Naive B cell (primary cell): Measurements from ENCODE around the gene VGLL3. TPM values are rescaled to one million over a fixed set of nuclear protein-coding genes. Genes with fewer than 3 reads are reported as not detected.
"Not testable (repeated sequence)": the region's sequence is repeated elsewhere in the genome, so short reads cannot be mapped to it uniquely, and the experiment has no call there.

Experiments
- ATAC-seq, 2 donors: fragments of 150-1000 bp; cut with Tn5 transposase; 2 replicates each; pipeline ENCODE4 v1.10.0; 2021; ENCODE audit warnings: low read depth in 2 of 2, mild to moderate bottlenecking in 2 of 2, moderate library complexity in 2 of 2
- DNase-seq: peaks from one replicate; pipeline ENCODE4 v3.0.0; 2022
- H3K27ac Mint-ChIP-seq, 6 donors: one replicate each; pipeline ENCODE4 v1.8.0; 2020 to 2022; ENCODE audit warnings: mild to moderate bottlenecking in 6 of 6, mixed read lengths in 6 of 6, moderate library complexity in 5 of 6, inconsistent platforms in 2 of 6
- H3K27me3 Mint-ChIP-seq, 3 donors: one replicate each; pipeline ENCODE4 v1.8.0; 2021 to 2022; ENCODE audit warnings: mixed read lengths in 3 of 3, mild to moderate bottlenecking in 1 of 3
- H3K36me3 Mint-ChIP-seq, 2 donors: one replicate each; pipeline ENCODE4 v1.8.0; 2020 to 2022; ENCODE audit warnings: mixed read lengths in 2 of 2, inconsistent platforms in 1 of 2, mild to moderate bottlenecking in 1 of 2
- H3K4me1 Mint-ChIP-seq, 3 donors: one replicate each; pipeline ENCODE4 v1.8.0; 2020 to 2022; ENCODE audit warnings: mixed read lengths in 3 of 3, inconsistent platforms in 1 of 3, mild to moderate bottlenecking in 1 of 3, moderate library complexity in 1 of 3
- H3K4me3 Mint-ChIP-seq, 8 donors: one replicate each; pipeline ENCODE4 v1.8.0; 2020 to 2022; ENCODE audit warnings: mild to moderate bottlenecking in 8 of 8, mixed read lengths in 8 of 8, moderate library complexity in 8 of 8, inconsistent platforms in 2 of 8
- H3K9me3 Mint-ChIP-seq, 7 donors: one replicate each; pipeline ENCODE4 v1.8.0; 2020 to 2022; ENCODE audit warnings: mixed read lengths in 7 of 7, mild to moderate bottlenecking in 5 of 7, inconsistent platforms in 2 of 7, moderate library complexity in 1 of 7
- polyA plus RNA-seq, 6 donors: library from polyadenylated mRNA; unstranded; fragments of 300-500 nt; fragmentation: Illumina TruSeq; gene quantifications; one replicate each; pipeline ENCODE4 v1.2.3, GENCODE V29; 2021; ENCODE audit warnings: low read depth in 6 of 6

VGLL3 gene
- polyA plus RNA-seq, 6 donors from 2014 or later: not detected

DNA sequence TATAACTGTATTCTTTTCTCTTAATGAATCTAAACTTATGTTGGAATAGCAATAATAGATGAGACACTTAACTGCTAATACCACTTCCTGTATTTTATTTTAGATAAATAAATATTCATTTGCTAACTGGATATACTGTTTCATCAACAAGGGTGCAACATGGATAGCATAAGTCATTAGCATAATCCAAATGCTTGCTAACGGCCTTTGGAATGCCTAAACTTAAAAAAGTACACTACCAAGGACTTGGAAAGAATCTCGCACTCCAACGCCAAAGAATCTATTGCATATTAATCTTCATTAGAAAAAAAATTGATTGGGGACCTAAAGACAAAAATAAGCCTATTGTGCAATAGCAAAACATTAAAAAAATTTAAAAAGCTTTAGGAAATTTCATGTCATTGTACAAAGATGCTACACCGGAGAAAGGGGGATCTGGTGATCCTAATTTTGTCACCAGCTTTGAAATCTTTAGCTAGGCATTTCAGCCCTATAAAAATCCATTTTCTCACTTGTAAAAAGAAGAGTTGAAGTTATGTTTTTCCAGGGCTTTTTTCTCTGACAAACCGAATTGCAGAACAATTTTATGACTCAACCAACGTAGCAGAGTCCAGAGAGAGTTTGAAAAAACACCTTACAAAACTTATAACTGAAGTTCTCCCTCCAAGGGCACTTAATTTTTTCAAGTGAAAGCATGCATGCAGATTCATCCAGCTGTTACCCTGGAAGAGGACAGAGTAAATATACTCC is 4.1 kb downstream of the VGLL3 start:
- Mint-ChIP-seq H3K9me3 (peaks cover 0 to 3% (median 0%) of the 10 kb centered on the region in 7 donors), H3K36me3 (peaks cover 0 to 4% of the 10 kb centered on the region in 2 donors), H3K4me3 (no peak overlapping the region), H3K4me1 (peaks cover 0 to 10% (median 0%) of the 10 kb centered on the region in 3 donors), H3K27me3 (peaks cover 12 to 26% (median 20%) of the 10 kb centered on the region in 3 donors), H3K27ac (no peak overlapping the region)
- ATAC-seq: no peak
- no peak for DNase-seq

DNA sequence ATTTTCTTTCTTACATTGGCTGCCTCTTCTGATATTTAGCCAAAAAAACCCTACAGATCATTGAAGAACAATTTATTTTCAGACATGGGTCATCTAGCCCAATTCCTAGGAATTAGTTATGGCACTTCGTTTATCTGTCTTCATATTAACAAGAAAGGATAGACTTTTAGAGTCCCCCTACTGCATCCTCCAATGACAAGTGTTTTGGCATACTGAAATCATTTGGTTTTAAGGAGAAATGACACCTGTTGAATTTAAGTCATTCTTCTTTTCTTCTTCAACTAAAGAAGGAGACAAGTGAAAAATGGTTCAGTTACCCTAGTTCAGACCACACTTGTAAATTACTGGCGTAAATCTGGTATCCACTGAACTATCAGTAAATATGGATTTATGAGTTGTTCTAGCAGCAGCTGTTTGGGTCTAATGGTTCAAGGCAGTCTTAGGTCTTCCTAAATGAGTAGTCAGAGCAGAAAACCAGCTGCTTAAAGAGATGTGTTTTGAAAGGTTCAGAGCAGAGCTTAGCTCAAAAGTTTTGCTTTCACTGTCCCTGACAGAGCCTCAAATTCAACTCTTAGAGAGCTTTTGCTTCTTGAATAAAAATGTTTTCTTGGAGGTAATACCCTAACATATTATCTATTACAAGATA is 5.6 kb downstream of the VGLL3 start:
- peaks cover 0 to 4% of the 10 kb centered on the region in 2 donors for H3K36me3 Mint-ChIP-seq
- no peak overlapping the region for H3K4me3 Mint-ChIP-seq
- peaks cover 12 to 21% (median 20%) of the 10 kb centered on the region in 3 donors for H3K27me3 Mint-ChIP-seq
- peaks cover 0 to 7% (median 0%) of the 10 kb centered on the region in 3 donors for H3K4me1 Mint-ChIP-seq
- H3K27ac Mint-ChIP-seq: no peak overlapping the region
- ATAC-seq: no peak
- DNase-seq: no peak
- H3K9me3 Mint-ChIP-seq: peaks cover 0 to 3% (median 0%) of the 10 kb centered on the region in 7 donors

DNA sequence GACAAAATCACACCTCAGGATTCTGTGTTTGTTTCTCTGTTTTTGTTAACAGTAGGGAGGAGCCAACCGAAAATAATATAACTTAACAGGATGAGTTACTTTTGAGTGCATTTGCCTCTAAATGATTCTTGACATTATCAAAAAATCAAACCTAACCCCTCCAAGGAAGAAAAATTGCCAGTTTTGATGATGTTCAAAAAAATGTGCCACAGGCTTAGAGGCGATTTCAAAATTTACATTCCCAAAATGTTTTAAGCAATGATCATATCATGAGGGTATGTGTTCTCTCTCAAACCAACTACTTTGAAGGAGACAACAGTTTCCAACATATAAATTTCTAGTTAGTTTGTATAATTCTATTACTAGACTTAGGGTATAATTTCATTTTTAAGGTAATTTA is 6.7 kb downstream of the VGLL3 start:
- DNase-seq (no peak), ATAC-seq (no peak)
- no peaks in the 10 kb centered on the region for H3K36me3 Mint-ChIP-seq
- H3K9me3 Mint-ChIP-seq: no peaks in the 10 kb centered on the region
- H3K4me1 Mint-ChIP-seq: no peaks in the 10 kb centered on the region
- H3K27ac Mint-ChIP-seq: no peak overlapping the region
- no peak overlapping the region for H3K4me3 Mint-ChIP-seq
- peaks cover 7 to 11% (median 10%) of the 10 kb centered on the region in 3 donors for H3K27me3 Mint-ChIP-seq

DNA sequence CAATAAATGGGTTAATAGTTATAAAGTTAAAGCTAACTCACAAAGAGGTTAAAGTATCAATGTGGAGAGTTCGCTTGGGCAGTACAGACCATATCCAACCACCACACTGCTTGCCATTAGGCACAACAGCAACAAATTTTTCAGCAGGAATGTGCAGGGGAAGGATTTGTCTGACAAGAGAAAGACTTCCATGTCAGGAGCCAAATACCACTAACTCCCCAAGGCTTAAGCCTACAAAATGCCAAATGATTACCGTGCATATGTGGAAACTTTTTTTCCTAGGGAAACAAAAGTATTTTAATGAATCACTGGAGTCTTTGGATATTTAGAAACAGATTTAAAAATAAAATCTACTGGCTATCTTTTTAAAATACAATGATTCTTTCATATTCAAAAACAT is 8.1 kb downstream of the VGLL3 start:
- no peaks in the 10 kb centered on the region for H3K4me1 Mint-ChIP-seq
- no peak overlapping the region for H3K27ac Mint-ChIP-seq
- no peak for ATAC-seq
- peaks cover 0 to 4% (median 0%) of the 10 kb centered on the region in 7 donors for H3K9me3 Mint-ChIP-seq
- no peak overlapping the region for H3K4me3 Mint-ChIP-seq
- DNase-seq: no peak
- peaks cover 0 to 3% (median under 1%) of the 10 kb centered on the region in 3 donors for H3K27me3 Mint-ChIP-seq
- no peaks in the 10 kb centered on the region for H3K36me3 Mint-ChIP-seq

DNA sequence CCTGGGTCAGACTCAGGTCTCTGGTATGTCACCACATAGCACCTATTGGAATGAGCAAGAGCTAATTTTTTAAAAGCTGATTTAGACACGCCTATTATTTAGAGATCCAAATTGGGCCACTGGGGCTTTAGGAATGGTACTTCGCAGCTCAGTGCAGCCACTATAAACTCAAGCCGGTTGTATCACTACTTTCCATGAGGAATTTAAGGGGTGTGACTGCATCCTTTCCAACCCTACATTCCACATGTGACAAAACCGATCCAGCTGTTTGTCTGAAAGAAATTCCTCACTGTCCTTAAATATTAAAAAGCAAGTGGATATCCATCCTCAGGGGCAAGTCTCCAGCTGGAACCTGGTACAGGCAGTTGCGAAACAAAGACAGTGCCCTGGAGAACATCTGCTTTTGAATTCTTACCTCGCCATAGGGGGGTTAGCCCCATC is 12.8 kb downstream of the VGLL3 start:
- no peak for ATAC-seq

DNA sequence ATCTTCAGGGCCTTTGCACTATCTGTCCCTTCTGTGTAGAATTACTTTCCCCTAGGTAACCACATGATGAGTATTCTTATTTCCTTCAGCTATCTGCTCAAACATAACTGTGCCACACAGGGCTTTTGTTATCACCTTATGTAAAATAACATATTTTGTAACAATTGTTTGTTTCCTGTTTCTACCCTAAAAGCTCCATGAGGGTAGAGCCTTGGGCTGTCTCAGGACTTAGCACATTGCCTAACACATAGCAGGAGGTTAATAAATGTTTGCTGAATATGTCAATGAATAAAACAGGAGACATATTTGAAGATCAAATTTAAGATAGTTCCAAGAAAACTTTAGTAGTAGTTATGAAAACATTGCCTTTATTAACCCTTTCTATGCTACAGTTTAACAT is 14.7 kb downstream of the VGLL3 start:
- Mint-ChIP-seq H3K4me3 (no peak overlapping the region), H3K27me3 (no peaks in the 10 kb centered on the region), H3K36me3 (no peaks in the 10 kb centered on the region), H3K9me3 (peaks cover 0 to 4% (median 0%) of the 10 kb centered on the region in 7 donors), H3K4me1 (no peaks in the 10 kb centered on the region), H3K27ac (no peak overlapping the region)
- no peak for ATAC-seq
- no peak for DNase-seq

More for the DNA sequence above, 12.8 kb downstream of the VGLL3 start:
- Mint-ChIP-seq H3K4me1 (no peaks in the 10 kb centered on the region), H3K27me3 (no peaks in the 10 kb centered on the region), H3K27ac (no peak overlapping the region), H3K36me3 (no peaks in the 10 kb centered on the region), H3K9me3 (peaks cover 0 to 4% (median 0%) of the 10 kb centered on the region in 7 donors), H3K4me3 (no peak overlapping the region)
- no peak for DNase-seq

DNA sequence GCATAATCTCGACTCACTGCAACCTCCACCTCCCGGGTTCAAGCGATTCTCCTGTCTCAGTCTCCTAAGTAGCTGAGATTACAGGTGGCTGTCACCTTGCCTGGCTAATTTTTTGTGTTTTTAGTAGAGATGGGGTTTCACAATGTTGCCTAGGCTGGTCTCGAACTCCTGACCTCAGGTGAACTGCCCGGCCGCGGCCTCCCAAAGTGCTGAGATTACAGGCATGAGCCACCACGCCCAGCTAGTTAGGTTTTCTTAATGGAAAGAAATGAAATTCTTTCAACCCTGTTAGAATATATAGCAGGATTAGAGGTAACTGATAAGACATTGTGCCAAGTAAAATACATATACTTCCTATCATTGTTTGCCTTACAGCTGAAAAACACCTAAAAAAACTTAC is 16.8 kb downstream of the VGLL3 start:
- DNase-seq, H3K36me3 Mint-ChIP-seq, H3K9me3 Mint-ChIP-seq, ATAC-seq, H3K27ac Mint-ChIP-seq, H3K4me1 Mint-ChIP-seq, H3K4me3 Mint-ChIP-seq, H3K27me3 Mint-ChIP-seq: not testable (repeated sequence)

DNA sequence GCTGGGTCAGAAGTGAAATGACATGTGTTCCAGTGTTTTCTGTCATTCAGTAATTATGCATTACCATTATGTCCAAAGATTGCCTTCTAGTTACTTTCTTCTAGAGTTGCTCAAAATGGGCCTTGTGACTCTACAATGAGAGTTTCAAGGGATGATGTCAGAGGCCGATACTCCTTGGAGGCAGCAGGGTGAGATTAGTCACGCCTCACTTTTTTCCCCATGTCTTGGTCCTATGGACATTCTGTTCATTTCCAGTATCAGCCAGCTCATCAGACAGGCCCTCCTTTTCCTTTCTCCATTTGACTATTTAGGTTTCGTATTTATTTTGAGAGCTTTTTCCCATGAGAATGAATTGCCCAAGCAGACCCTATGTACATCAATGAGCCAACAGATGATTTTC is 17.5 kb downstream of the VGLL3 start:
- no peaks in the 10 kb centered on the region for H3K36me3 Mint-ChIP-seq
- no peak overlapping the region for H3K4me3 Mint-ChIP-seq
- H3K27ac Mint-ChIP-seq: no peak overlapping the region
- H3K4me1 Mint-ChIP-seq: no peaks in the 10 kb centered on the region
- H3K27me3 Mint-ChIP-seq: peaks cover 0 to 5% (median 0%) of the 10 kb centered on the region in 3 donors
- no peak for DNase-seq
- H3K9me3 Mint-ChIP-seq: no peaks in the 10 kb centered on the region
- ATAC-seq: no peak

DNA sequence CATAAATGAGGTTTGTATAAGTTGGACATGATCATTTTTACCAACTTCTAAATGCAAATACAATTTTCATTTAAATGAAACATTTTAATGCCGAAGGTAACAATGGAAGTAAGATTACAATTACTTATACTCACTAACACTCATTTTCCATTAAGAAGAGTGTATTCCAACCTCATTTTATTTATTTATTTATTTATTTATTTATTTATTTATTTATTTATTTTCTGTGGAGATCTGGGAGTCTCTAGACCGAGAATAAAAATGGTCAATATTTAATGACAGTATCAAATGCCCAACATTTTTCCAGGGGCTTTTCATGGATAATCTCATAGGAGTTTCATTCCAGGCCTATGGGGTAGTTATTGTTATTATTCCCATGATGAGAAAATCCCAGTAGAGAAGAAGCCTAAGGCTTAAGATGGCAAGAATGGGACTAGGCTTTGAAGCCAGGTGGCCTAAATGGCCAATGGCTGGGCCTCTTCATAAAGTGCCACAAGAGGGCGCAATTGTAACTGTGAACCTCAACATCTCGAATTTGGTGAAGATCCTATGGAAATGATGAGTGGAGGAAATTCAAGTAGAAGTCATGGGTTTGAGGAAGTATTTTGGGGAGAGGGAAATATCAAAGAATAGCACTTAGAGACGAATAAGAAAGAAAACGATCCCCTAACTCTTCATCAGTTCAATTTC is 21.3 kb downstream of the VGLL3 start:
- Mint-ChIP-seq H3K27me3 (peaks cover 0 to 5% (median 0%) of the 10 kb centered on the region in 3 donors), H3K4me1 (no peaks in the 10 kb centered on the region), H3K9me3 (peaks cover 0 to 4% (median 0%) of the 10 kb centered on the region in 7 donors), H3K36me3 (no peaks in the 10 kb centered on the region), H3K4me3 (no peak overlapping the region), H3K27ac (no peak overlapping the region)
- DNase-seq (no peak), ATAC-seq (no peak)

DNA sequence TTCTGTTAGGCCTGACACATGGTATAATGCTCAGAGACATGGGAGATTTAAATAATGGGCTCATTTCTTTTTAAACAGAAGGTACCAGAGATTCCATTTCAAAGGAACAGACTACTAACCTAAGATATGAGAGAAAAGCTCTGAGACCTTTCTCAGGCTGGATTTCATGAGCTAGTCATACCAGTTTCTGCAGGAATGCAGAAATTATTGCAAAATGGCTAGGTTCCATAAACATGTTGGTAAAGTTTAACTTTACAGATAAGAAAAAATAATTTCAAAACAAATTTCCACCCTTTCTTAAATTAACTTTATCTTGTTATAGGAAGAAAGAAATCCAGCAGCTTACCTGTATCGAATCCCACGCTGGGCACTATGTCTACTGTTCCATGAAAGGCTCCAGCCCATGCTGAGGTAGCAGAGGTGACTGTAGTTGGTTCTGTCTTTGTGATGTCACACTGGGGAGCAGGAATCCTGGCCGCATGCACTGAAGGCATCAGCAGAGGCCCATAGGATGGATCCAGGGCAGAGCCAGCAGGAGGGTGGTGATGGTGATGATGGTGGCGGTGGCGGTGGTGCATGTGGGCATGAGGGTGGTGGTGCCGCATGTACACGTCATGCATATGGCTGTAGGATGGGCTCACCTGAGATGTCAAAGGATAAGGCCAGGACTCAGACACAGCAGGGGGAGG is 22.6 kb downstream of the VGLL3 start:
- peaks cover 0 to 4% (median 0%) of the 10 kb centered on the region in 7 donors for H3K9me3 Mint-ChIP-seq
- DNase-seq (no peak), ATAC-seq (no peak)
- no peaks in the 10 kb centered on the region for H3K4me1 Mint-ChIP-seq
- no peak overlapping the region for H3K4me3 Mint-ChIP-seq
- H3K36me3 Mint-ChIP-seq: no peaks in the 10 kb centered on the region
- no peak overlapping the region for H3K27ac Mint-ChIP-seq
- H3K27me3 Mint-ChIP-seq: peaks cover 0 to 5% (median 0%) of the 10 kb centered on the region in 3 donors

DNA sequence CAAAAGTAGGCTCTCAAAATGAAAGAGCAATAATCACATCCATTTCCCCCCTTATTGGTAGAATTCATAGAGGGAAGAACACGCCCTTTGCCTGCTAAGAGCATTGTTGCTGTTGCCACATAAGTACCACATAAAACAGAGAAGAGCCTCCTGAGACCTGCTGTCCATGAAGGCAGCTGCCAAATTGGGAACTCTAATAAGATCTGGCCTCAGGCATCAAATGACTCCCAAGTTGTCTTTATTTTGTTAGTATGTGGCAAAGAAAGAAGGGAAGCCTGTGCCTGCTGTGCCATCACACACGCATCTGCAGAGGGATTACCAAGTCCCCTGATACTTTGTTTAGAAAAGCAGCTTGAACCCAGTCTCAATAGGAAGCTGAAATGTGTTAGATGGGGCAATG is 23.9 kb downstream of the VGLL3 start:
- Mint-ChIP-seq H3K27me3 (peaks cover 0 to 5% (median 0%) of the 10 kb centered on the region in 3 donors), H3K36me3 (no peaks in the 10 kb centered on the region), H3K9me3 (peaks cover 0 to 4% (median 0%) of the 10 kb centered on the region in 7 donors), H3K4me1 (no peaks in the 10 kb centered on the region), H3K4me3 (no peak overlapping the region), H3K27ac (no peak overlapping the region)
- ATAC-seq (no peak), DNase-seq (no peak)

DNA sequence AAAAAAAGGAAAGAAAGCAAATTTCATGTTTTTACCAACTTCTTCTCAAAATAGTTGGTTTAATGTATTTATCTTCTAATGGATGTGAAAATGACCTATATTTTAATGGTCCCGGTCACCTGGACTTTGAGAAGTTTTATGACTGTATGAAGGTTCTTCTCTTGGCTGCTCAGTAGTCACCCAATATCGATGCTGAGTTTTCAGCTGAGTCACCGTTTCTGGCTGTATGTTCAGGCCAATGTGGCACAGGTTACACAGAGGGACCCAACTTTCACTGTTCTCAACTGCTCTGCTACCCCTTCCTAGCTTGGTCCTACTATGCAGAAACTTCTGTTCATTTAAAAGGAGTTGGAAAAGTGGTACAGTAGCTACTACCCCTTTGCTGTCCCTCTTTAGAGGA is 25.8 kb downstream of the VGLL3 start:
- DNase-seq (no peak), ATAC-seq (no peak)
- Mint-ChIP-seq H3K4me1 (no peaks in the 10 kb centered on the region), H3K36me3 (no peaks in the 10 kb centered on the region), H3K4me3 (no peak overlapping the region), H3K27ac (no peak overlapping the region), H3K9me3 (peaks cover 0 to 4% (median 0%) of the 10 kb centered on the region in 7 donors), H3K27me3 (peaks cover 0 to 4% (median 0%) of the 10 kb centered on the region in 3 donors)

DNA sequence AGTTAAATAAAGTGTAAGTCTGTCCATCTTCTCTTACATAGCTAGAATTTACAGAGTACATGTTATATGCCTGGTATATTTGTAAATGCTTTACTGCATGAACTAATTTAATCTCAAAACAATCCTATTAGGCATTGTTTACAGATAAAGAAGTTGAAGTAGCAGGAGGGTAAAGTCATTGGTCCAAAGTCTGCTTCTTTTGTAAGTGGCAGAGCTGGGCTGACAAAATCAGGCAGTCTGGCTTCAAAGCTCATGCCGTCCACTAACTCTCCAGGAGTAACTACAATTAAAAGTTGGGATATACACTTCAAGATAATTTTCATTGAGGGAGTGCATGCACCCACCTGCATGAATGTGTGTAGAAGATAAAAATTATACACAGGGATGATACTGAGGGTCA is 27.3 kb downstream of the VGLL3 start:
- Mint-ChIP-seq H3K27ac (no peak overlapping the region), H3K27me3 (no peaks in the 10 kb centered on the region), H3K4me1 (no peaks in the 10 kb centered on the region), H3K9me3 (peaks cover 0 to 4% (median 0%) of the 10 kb centered on the region in 7 donors), H3K36me3 (no peaks in the 10 kb centered on the region), H3K4me3 (no peak overlapping the region)
- DNase-seq (no peak), ATAC-seq (no peak)
